SKM-1 (cell line): ENCODE results near the gene TCF12.
"Not testable (repeated sequence)": the region's sequence is repeated elsewhere in the genome, so short reads cannot be mapped to it uniquely, and the experiment has no call there.

Experiments used
- DNase-seq: peaks from one replicate; lab custom pipeline; 2025; ENCODE audit not compliant: unreplicated experiment; lab: John Stamatoyannopoulos, UW

TCF12 gene

DNA sequence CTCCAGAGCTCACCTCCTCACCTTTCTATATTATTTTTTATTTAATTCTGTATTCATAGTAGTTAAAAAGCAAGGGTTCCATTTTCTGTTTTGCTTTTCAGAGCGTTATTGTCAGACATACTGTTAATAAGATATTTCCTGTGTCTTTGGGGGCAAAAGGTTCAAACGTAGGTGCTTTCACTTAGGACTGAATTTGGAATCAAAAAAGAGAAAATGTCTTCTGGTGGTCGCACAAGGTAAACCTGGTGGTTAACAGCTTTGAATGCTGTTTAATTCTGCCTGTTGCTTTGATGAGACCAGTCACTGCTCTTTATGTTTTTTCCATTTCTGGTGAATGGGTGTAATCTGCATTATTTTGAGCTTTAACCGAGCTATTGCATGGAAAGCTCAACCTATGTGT is 212.5 kb downstream of the TCF12 start:
- DNase-seq = no peak

DNA sequence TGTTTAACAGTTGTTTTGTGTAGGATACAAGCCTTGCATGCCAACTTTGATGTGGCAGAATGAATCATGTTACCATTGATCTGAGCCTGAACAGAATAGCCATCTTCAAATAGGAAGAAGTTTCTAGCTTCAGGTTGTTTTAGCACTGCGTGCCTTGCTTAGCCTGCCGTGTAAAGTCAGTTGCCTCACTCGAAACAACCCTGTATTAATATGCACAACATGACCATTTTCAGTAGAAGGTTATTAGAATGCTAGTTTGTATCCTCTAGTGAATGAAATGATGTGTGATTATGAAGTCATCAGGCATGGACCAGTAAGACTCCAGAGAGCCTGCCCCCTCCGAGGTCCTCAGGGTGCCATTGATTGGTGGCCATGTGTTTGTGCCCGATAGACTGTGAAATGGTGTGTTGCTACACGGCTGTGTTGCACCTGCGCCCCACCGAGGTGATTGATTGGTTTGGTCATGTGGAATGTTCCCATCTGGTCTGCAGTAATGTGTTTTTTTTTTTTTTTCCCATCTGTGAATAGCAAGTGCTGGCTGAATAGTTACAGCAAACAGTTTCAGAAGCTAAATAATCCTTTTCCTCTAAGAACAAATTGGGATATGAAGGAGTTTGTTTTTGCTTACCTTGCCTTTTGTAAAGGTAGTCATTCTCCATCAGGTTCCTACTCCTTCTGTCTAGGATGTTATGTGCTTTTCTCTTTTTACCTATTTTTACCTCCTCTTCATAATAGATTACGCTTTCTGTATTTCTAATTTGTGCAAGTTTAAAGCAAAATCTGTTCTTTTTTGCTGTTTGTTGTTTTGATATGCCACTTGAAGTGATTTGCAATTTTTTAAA is 214.9 kb downstream of the TCF12 start:
- no peak for DNase-seq

DNA sequence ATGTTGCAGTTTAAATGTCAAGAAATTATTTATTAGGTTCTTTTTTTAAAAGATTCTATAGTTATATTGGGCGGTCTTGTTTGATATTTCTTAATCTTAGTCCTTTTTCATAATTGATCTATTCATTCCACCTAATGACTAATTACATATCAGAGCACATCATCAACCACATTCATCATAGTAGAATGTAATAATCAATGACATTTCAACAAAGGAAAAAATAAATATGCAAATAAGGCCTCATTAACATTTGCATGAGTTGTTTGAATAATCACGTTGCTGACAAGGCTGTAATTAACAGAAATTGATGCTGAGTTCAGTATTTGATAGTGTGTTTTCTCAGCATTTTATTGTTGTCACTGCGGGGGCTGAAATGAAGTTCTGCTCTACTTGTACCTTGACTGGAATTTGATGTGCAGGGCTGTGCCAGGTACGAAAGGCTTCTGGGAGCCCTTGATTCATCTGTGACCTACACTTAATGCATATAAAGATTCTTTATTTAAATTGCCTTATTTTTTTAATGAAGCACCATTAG is 215.7 kb downstream of the TCF12 start:
- DNase-seq = no peak

DNA sequence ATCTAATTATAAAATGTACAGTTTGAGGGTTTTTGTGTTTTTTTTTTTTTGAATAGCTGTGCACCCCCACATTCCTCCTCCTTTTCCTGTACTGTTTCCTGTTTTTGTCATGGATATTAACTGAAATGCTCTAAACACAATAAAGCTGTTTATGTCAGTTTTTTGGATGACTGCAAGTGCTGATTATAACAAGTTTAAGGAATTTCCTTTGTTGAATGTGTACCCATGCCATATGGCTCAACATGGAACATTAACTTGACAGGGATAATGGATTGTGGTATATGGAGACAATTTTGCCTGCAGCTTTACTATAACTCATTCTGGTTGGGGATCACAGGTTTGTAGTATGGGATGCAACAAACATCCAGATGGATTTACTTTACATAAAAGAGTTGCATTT is 216.4 kb downstream of the TCF12 start:
- no peak for DNase-seq

DNA sequence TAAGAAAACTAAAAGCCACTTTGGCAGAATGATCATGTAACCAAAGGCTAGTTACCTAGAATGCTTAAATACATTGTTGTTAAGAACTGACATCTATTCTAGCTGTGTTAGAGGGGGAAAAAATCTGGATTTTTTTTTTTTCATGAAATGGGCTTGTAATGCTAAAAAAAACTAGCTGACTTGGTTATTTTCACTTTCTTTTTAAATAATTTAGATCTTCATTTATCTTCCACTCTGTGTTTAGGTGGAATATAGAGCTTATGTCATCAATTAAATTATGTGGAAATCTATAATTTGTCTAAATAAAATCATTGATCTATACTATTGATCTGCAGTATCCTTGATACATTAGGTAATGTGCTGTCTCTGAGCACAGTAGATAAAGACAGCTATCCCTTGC is 217.4 kb downstream of the TCF12 start:
- no peak for DNase-seq

DNA sequence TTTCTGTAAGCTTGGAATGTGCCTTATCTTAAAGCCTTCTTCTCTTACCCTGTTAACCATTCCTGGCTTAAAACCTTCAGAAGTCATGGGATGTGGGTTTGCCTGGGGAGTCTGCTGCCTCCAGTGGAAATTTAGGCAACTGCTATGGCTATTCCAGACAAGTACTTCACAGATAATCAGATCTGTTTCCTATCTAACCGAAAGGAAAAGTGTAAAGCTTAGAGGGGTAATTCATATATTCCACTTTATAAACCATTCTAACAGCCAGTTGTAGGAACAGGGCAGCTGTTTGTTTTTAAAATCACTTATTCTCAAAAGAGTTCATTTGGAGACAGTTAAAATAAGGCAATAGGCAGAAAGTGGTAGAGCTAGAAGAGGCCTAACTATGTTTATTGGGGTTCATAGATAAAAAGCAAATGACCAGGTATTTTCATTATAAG is 219.9 kb downstream of the TCF12 start:
- peak; percentile 15 for DNase-seq

DNA sequence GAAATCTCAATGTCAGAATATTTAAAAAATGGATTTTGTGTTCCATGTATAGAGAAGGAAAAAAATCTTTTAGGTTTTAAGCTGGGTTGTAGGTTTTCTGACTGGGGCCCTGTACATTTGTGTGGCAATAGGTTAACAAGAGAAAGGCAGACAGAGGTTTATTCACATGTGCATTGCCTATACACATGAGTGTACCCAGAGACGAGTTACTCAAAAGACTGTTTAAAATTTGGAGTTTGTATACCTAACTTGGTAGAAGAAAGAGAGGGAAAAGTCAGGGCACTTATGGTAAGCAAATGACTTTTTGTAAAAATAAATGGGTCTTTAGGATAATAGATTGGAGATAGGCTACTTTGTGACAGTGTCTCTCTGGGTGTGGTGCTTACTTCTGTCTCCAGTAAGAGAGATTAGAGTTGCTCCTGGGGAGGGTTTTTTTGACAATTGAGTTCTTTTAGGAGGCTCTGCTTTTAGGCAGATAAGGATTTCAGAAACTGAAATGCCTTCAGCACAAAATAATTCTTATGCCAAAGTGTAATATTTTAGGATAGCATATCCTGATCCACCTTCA is 225.2 kb downstream of the TCF12 start:
- no peak for DNase-seq

DNA sequence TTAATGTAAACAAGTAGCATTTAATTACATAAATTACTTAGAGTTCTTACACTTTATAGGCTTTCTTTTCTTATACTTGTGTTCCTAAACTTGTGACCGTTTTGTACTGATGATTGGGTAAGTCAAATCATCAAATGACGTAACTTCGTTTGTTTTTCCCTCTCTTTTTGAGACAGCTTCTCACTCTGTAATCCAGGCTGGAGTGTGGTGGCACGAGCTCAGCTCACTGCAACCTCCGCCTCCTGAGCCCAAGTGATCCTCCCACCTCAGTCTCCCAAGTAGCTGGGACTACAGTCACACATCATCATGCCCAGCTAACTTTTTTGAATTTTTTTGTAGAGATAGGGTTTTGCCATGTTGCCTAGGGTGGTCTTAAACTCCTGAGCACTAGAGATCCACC is 226.0 kb downstream of the TCF12 start:
- DNase-seq = no peak

DNA sequence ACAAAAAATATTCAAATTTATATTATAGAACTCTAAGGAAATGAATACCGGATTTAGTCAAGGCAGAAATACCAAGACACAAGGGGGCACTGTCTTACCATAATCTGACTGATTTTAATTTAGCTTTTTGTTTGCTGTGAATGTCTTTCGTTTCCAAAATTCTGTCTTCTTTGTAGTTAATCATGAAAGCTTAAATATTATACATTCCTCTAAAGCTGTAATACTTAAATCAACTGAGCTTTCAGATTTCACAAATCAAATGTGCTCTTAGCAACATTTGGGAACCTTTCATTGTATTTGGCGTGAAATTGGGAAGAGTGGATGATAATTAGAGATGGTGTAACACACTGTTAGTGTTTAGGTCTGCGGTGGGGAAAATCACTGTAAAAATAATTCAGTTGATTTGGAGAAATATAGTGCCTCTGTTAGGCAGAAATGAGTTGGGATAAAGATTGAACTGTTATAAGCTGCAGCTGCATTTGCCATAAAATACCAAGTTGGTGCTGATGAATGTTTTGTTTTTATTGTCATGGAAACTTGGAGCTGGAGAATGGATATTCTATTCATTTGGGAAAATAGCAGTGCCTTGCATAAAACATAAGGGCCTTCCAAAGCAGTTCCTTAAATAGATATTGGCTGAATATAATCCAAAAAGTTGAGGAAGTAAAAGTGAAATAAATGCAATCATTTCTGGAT is 228.2 kb downstream of the TCF12 start:
- no peak for DNase-seq

DNA sequence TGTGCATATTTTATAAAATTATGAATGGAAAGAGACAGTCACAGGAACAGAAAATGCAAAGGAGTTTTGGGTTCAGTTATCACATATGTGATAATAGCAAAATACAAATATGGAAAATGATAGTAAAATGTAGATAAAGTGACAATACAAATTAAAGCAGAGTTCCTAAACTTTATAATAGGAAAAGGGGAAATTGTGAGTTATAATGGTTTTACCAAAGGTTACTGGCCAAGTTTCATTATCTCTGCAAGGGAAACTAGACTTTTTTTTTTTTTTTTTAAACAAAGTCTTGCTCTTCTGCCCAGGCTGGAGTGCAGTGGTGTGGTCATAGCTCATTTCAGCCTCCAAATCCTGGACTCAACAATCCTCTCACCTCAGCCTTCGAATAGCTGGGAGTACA is 229.2 kb downstream of the TCF12 start:
- DNase-seq = no peak

DNA sequence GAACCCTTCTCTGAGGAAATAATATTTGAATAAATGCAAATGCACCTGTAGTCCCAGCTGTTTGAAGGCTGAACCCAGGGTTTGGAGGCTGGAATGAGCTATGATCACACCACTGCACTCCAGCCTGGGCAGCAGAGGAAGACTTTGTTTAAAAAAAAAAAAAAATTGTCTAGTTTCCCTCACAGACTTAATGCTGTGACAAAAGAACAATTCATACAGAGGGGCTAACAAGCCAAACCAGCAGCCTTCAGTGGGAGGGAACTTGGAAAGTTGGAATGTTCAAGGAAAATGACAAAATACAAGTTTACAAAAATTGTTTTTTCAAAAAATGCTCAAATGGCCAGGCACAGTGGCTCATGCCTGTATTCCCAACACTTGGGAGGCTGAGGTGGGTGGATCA is 229.8 kb downstream of the TCF12 start:
- no peak for DNase-seq

DNA sequence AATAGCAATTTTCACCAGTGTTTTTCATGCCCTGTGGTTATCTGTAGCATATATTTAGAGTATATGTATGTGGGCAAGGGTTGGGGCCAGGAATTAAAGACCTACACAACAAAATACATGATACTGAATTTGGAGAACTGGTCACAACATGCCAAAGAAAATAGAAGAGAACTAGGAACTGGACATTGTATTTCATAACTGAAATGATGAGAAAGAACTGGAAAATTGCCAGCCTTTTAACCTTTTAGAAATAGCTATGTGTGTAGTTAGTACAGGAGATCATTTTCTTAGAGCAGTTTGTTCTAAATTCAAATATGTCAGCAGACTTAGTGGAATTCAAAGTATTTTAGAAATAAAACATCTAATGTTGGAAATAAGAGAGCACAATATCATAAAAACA is 230.8 kb downstream of the TCF12 start:
- no peak for DNase-seq

DNA sequence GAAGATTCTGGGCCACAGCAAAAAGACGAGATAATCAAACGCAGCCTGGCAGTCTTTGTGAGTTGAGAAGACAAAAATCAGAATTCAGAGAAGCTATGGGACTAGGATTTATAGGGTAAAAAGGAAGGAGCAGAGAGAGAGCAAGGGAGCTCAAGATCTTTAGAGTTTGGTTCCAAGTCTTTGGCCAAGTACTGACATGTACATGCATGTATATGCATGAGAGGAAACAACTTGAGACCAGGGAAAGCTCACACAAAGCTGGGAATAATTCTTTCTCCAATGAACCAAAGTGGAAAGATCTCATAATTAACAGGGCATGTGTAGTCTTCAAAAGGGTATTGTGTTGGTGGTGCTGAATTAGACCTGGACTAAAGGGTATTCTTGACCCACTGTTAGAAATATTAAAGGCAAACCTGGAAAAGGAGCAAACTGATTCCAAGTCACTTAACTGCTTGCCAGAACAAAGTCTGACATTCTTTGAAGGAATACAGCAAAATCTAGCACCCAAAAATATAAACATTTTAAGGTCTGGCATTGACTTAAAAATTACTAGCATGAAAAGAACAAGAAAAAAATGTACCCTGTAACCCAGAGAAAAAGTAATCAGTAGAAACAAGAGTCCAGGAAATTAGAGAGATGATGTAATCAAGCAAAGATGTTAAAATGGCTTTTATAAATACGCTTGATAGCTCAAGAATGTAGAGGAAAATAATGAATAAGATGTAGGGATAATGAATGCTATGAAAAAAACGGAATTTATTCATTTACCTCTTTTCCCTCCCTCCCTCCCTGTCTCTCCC is 231.8 kb downstream of the TCF12 start:
- DNase-seq = no peak

DNA sequence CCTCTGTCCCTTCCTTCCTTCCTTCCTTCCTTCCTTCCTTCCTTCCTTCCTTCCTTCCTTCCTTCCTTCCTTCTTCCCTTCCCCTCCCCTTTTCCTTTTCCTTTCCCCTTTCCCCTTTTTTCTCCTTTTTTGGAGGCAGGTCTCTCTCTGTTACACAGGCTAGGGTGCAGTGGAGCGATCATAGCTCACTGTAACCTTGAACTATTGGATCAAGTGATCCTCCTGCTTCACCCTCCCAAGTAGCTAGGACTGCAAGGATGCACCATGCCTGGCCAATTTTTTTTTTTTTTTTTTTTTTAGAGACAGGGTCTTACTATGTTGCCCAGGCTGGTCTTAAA is 232.4 kb downstream of the TCF12 start:
- not testable (repeated sequence) for DNase-seq

DNA sequence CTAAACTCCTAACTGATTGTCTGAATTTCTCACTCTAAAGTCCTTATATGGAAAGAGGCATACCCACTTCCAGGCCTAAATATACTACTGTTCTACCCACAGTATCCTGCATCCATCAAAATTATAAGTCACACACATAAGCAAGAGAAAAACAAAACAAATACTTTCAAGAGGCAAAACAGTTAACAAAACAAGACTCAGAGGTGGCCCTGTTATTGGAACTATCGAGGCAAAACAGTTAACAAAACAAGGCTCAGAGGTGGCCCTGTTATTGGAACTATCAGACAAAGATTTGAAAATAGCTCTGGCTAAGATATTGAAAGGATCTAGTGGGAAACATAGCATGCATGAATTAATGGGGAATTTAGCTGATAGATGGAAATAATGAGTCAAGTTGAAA is 233.7 kb downstream of the TCF12 start:
- no peak for DNase-seq

DNA sequence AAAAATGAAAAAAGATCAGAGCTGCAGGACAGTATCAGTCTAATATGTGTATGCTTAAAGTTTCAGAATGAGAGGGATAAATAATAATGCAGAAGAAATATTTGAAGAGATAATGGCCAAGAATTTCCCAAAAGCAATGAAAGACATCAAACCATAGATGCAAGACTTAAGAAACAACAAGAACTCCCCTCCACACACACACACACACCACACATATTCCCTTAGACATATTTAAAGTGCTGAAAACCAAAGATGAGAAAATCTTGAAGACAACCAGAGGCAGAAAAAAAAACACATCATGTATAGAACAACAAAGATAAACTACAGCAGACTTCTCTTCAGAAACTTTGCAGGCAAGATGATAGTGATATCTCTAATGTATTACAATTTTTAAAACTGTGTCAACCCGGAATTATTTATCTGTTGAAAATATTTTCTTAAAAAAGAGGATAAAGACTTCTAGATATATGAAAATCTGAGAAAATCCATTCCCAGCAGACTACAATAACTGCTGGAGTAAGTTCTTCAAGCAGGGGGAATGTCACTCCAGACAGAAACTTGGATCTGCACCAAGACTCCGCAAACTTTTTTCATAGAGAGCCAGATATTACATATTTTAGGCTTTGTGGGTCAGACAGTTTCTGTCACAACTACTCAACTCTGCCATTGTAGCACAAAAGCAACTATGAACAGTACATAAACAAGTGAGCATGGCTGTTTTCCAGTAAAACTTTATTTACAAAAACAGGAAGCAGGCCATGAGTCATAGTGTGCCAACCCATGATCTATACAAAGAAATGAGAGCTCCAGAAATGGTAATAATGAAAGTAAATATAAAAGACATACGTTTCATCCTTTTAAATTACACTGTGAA is 234.5 kb downstream of the TCF12 start:
- DNase-seq = no peak

DNA sequence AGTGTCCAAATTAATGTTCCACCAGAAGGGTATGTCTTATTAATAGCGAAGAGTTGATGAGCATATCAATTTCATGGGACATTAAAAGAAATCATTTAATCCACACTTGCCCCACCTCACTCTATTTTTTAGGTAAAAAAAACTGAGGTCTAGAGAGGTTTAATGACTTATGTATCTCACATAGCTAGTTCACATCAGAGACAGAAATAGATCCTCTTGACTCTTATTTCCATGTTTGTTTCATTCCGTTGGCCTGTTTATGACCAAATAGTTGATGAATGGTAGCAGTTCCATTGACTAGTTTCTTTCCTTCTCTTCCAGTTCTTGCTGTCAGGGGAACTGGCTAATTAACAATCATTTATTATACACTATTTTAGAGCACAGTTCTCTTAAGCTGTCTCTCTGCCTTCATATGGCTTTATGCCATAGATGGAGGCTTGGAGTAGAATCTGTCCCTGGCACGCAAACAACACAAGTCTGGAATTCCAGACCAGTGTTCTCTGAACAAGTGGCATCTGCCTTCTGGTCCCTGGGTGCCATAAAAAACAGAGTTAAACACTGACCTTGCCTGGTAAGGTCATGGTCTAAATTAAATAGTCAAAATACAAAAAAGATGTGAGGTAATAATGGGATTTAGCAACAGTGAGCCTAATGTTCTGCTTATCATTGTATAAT is 237.9 kb downstream of the TCF12 start:
- DNase-seq = no peak

DNA sequence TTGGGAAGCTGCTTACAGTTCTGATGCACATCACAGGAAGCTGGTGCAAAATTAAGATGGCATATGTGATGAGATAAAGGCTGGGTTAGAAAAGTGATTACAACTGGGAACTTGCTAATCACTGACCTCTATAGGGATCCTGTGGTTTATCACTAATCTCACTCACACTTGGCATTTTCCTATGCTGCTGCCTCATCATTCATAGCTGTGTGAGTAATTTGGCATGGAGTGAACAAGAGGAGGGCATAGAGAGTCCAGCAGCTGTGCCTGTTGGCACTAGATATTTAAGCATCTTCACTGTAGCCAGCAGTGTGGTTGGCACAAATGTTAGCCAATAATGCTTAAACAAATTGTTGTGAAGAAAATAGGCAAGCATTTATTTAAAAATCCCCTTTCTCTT is 240.1 kb downstream of the TCF12 start:
- no peak for DNase-seq

DNA sequence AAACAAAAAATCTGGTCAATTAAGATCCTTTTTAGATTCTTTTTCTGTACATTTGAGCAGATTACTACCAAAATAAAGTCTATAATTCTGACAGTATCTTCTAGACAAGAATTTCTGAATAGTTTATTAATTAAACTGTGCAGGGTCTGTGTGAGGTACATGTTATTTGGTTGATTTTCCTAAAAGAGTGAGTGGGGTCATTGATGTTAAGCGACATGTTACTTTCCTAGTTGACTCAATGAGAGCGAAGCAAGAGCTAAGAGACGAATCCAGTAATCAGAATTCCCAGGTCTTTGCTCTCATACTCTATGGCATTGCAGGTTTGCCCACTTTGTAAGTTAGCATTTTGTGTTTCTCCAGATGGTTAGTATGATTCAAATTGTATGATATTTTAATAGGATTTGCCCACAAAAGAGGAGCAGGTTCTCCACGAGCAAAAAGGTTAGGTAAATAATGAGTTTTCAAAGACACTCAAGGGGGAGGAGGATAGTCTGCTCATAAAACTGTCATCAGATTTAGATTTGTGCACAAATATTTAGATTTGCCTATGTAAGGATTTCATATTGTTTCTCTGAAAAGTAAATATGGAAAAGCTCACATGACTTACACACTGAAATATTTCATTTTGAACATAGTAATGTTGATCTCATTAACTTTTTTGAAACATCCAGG is 240.7 kb downstream of the TCF12 start:
- DNase-seq = no peak
